HEK293 (cell line): ENCODE data around the gene ZNF334.

ENCODE experiments used
- CTCF ChIA-PET: fragments of 350-600 bp; formaldehyde crosslinking; extraction: SDS; loops from one replicate; lab custom pipeline; 2021; ENCODE audit warnings: antibody characterized with exemption; lab: Yijun Ruan, JAX
- POLR2A ChIA-PET: fragments of 300-600 bp; formaldehyde crosslinking; extraction: SDS; loops from one replicate; lab custom pipeline; 2020; ENCODE audit warnings: antibody characterized with exemption, inconsistent platforms; lab: Yijun Ruan, JAX
- H3K27ac ChIP-seq: fragments of 200-500 bp; sonication (Bioruptor generic); 2 replicates; pipeline ENCODE4 v1.5.1; 2014; ENCODE audit warnings: low read depth, low read length, control low read depth, inconsistent platforms; ENCODE audit errors: extremely low read depth
- H3K36me3 ChIP-seq, 2 experiments: fragments of 200-500 bp in 1 of 2; sonication (Bioruptor generic) in 1 of 2; 1 replicate in 1 of 2; 2 replicates in 1 of 2; pipeline ENCODE4 v1.5.1; 2014 to 2017; ENCODE audit warnings: inconsistent platforms in 2 of 2, low read length in 2 of 2; ENCODE audit not compliant: control insufficient read depth in 2 of 2, insufficient read depth in 1 of 2
- H3K4me1 ChIP-seq: fragments of 200-500 bp; sonication (Bioruptor generic); 2 replicates; pipeline ENCODE4 v1.5.1; 2014; ENCODE audit warnings: mild to moderate bottlenecking, low read length, inconsistent platforms; ENCODE audit not compliant: control insufficient read depth, insufficient read depth
- H3K4me3 ChIP-seq: 2 replicates; pipeline ENCODE4 v1.5.1; 2011; ENCODE audit warnings: low read depth, mild to moderate bottlenecking, control low read depth, low read length, moderate library complexity
- H3K9me3 ChIP-seq: fragments of 200-500 bp; sonication (Bioruptor generic); 2 replicates; pipeline ENCODE4 v1.5.1; 2014; ENCODE audit warnings: low read depth, low read length, inconsistent platforms; ENCODE audit not compliant: control insufficient read depth, insufficient read depth
- BCL11A ChIP-seq: fragments of 450-650 bp; formaldehyde crosslinking; IDR thresholded peaks from 2 replicates; pipeline ENCODE4 v1.5.1; 2016; ENCODE audit warnings: low read depth, missing biosample characterization, missing genetic modification characterization
- ELK4 ChIP-seq: IDR thresholded peaks from 2 replicates; pipeline ENCODE4 v1.6.1; 2011; ENCODE audit warnings: mild to moderate bottlenecking, low read depth, low read length, borderline replicate concordance
- GLI2 ChIP-seq: fragments of 450-650 bp; formaldehyde crosslinking; IDR thresholded peaks from 2 replicates; pipeline ENCODE4; 2017; ENCODE audit warnings: missing biosample characterization, missing genetic modification characterization, low read depth, borderline replicate concordance
- HOXD13 ChIP-seq: sonication (generic); formaldehyde crosslinking; IDR thresholded peaks from 2 replicates; pipeline ENCODE4 v1.8.0; 2022; ENCODE audit warnings: missing genetic modification reagents, borderline replicate concordance
- OSR2 ChIP-seq: fragments of 450-650 bp; formaldehyde crosslinking; IDR thresholded peaks from 2 replicates; pipeline ENCODE4 v1.5.1; 2016; ENCODE audit warnings: missing biosample characterization, missing genetic modification characterization
- PRDM1 ChIP-seq: fragments of 450-650 bp; formaldehyde crosslinking; IDR thresholded peaks from 2 replicates; pipeline ENCODE4; 2016; ENCODE audit warnings: missing biosample characterization, missing genetic modification characterization
- ZBTB7A ChIP-seq: fragments of 450-650 bp; formaldehyde crosslinking; IDR thresholded peaks from 2 replicates; pipeline ENCODE4 v1.5.1; 2016; ENCODE audit warnings: low read depth, missing biosample characterization, missing genetic modification characterization
- ZFP69B ChIP-seq: fragments of 450-650 bp; formaldehyde crosslinking; IDR thresholded peaks from 2 replicates; pipeline ENCODE4 v1.5.1; 2016; ENCODE audit warnings: missing biosample characterization, missing genetic modification characterization
- ZIC2 ChIP-seq: fragments of 450-650 bp; formaldehyde crosslinking; IDR thresholded peaks from 2 replicates; pipeline ENCODE4 v1.5.1; 2016; ENCODE audit warnings: missing biosample characterization, missing genetic modification characterization
- ZNF23 ChIP-seq: fragments of 450-650 bp; formaldehyde crosslinking; IDR thresholded peaks from 2 replicates; pipeline ENCODE4 v1.5.1; 2016; ENCODE audit warnings: missing biosample characterization, missing genetic modification characterization, borderline replicate concordance
- ZNF248 ChIP-seq: fragments of 450-650 bp; formaldehyde crosslinking; IDR thresholded peaks from 2 replicates; pipeline ENCODE4 v1.5.1; 2017; ENCODE audit warnings: missing biosample characterization, missing genetic modification characterization
- ZNF350 ChIP-seq: fragments of 450-650 bp; formaldehyde crosslinking; IDR thresholded peaks from 2 replicates; pipeline ENCODE4 v1.5.0; 2017; ENCODE audit warnings: missing biosample characterization, mild to moderate bottlenecking, missing genetic modification characterization
- ZNF404 ChIP-seq: fragments of 450-650 bp; formaldehyde crosslinking; IDR thresholded peaks from 2 replicates; pipeline ENCODE4 v1.5.1; 2017; ENCODE audit warnings: missing biosample characterization, missing genetic modification characterization
- ZNF501 ChIP-seq: fragments of 450-650 bp; formaldehyde crosslinking; IDR thresholded peaks from 2 replicates; pipeline ENCODE4 v1.5.1; 2016; ENCODE audit warnings: missing biosample characterization, missing genetic modification characterization
- ZNF600 ChIP-seq: fragments of 450-650 bp; formaldehyde crosslinking; IDR thresholded peaks from 2 replicates; pipeline ENCODE4 v1.5.1; 2016; ENCODE audit warnings: missing biosample characterization, missing genetic modification characterization
- ZNF664 ChIP-seq: fragments of 450-650 bp; formaldehyde crosslinking; IDR thresholded peaks from 2 replicates; pipeline ENCODE4 v1.5.1; 2016; ENCODE audit warnings: missing biosample characterization, missing genetic modification characterization
- ZNF701 ChIP-seq: fragments of 450-650 bp; formaldehyde crosslinking; IDR thresholded peaks from 2 replicates; pipeline ENCODE4 v1.5.1; 2016; ENCODE audit warnings: missing biosample characterization, missing genetic modification characterization
- ZNF768 ChIP-seq: fragments of 450-650 bp; formaldehyde crosslinking; IDR thresholded peaks from 2 replicates; pipeline ENCODE4 v1.5.1; 2018; ENCODE audit warnings: missing biosample characterization, mild to moderate bottlenecking, missing genetic modification characterization
- TF ChIP-seq, protein P1 (sequence below): fragments of 450-650 bp; formaldehyde crosslinking; conservative IDR thresholded peaks from 2 replicates; pipeline ENCODE4 v1.5.1; 2016; ENCODE audit warnings: low read depth, missing biosample characterization, missing genetic modification characterization
- TF ChIP-seq, protein P2 (sequence below): fragments of 450-650 bp; formaldehyde crosslinking; IDR thresholded peaks from 2 replicates; pipeline ENCODE4 v1.5.1; 2017; ENCODE audit warnings: missing biosample characterization, missing genetic modification characterization

ZNF334 gene

GRCh38 chr20:46544576-46544975 lies 31.2 kb upstream of the ZNF334 start:
- Histone ChIP-seq H3K4me1 (no peaks in the 10 kb centered on the region), H3K4me3 (no peak overlapping the region), H3K9me3 (no peaks in the 10 kb centered on the region), H3K27ac (no peak overlapping the region), H3K36me3 (no peaks in the 10 kb centered on the region)
- ChIA-PET POLR2A (no interaction called here), CTCF (interaction anchor here (1.2 kb wide), 1 partner anchor 136 kb away, joined by 6 read pairs; no protein-coding TSS in a partner anchor)
- no peak for TF ChIP-seq ZNF701 (tag by site-specific recombination)
- TF ChIP-seq HOXD13 (CRISPR knock-in tag): no peak
- no peak for TF ChIP-seq ZNF350 (tag by site-specific recombination)
- TF ChIP-seq BCL11A: no peak
- no peak for TF ChIP-seq ZNF23 (tag by site-specific recombination)
- TF ChIP-seq PRDM1 (tag by site-specific recombination): no peak
- TF ChIP-seq ZNF600 (tag by site-specific recombination): no peak
- TF ChIP-seq, protein P1, sequence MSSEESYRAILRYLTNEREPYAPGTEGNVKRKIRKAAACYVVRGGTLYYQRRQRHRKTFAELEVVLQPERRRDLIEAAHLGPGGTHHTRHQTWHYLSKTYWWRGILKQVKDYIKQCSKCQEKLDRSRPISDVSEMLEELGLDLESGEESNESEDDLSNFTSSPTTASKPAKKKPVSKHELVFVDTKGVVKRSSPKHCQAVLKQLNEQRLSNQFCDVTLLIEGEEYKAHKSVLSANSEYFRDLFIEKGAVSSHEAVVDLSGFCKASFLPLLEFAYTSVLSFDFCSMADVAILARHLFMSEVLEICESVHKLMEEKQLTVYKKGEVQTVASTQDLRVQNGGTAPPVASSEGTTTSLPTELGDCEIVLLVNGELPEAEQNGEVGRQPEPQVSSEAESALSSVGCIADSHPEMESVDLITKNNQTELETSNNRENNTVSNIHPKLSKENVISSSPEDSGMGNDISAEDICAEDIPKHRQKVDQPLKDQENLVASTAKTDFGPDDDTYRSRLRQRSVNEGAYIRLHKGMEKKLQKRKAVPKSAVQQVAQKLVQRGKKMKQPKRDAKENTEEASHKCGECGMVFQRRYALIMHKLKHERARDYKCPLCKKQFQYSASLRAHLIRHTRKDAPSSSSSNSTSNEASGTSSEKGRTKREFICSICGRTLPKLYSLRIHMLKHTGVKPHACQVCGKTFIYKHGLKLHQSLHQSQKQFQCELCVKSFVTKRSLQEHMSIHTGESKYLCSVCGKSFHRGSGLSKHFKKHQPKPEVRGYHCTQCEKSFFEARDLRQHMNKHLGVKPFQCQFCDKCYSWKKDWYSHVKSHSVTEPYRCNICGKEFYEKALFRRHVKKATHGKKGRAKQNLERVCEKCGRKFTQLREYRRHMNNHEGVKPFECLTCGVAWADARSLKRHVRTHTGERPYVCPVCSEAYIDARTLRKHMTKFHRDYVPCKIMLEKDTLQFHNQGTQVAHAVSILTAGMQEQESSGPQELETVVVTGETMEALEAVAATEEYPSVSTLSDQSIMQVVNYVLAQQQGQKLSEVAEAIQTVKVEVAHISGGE (tag by site-specific recombination): no peak
- TF ChIP-seq ZIC2 (tag by site-specific recombination): no peak
- no peak for TF ChIP-seq ZNF501 (tag by site-specific recombination)
- TF ChIP-seq ZNF404: no peak
- TF ChIP-seq ZBTB7A (tag by site-specific recombination): no peak
- TF ChIP-seq, protein P2, sequence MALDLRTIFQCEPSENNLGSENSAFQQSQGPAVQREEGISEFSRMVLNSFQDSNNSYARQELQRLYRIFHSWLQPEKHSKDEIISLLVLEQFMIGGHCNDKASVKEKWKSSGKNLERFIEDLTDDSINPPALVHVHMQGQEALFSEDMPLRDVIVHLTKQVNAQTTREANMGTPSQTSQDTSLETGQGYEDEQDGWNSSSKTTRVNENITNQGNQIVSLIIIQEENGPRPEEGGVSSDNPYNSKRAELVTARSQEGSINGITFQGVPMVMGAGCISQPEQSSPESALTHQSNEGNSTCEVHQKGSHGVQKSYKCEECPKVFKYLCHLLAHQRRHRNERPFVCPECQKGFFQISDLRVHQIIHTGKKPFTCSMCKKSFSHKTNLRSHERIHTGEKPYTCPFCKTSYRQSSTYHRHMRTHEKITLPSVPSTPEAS (tag by site-specific recombination): no peak

- no peak overlapping the region for H3K27ac ChIP-seq
- H3K9me3 ChIP-seq: no peaks in the 10 kb centered on the region
- CTCF ChIA-PET: interaction anchor here (1.2 kb wide), 1 partner anchor 137 kb away, joined by 6 read pairs; no protein-coding TSS in a partner anchor
- no peaks in the 10 kb centered on the region for H3K36me3 ChIP-seq
- no peaks in the 10 kb centered on the region for H3K4me1 ChIP-seq
- no peak for TF ChIP-seq ZNF768
- TF ChIP-seq ZFP69B (tag by site-specific recombination): no peak
- no peak for TF ChIP-seq ZNF664 (tag by site-specific recombination)
- TF ChIP-seq ZNF248: no peak
- no peak for TF ChIP-seq OSR2 (tag by site-specific recombination)
- TF ChIP-seq GLI2 (tag by site-specific recombination): no peak
- TF ChIP-seq ELK4: no peak
- POLR2A ChIA-PET: no interaction called here
- no peak overlapping the region for H3K4me3 ChIP-seq
Observed at GRCh38 chr20:46543959-46544358, 30.6 kb upstream of the ZNF334 start.
